Endodermal cell (in vitro differentiated cells): ENCODE results near the gene DDX50. TPM values are rescaled to one million over a fixed set of nuclear protein-coding genes. Genes with fewer than 3 reads are reported as not detected.

Experiments
- DNase-seq: peaks from one replicate; pipeline ENCODE4 v3.0.0-alpha.2; 2017
- H3K27ac ChIP-seq: 2 replicates; pipeline ENCODE4 v1.5.1; 2013; ENCODE audit warnings: mild to moderate bottlenecking, low read depth, low read length, moderate library complexity
- H3K27me3 ChIP-seq: 2 replicates; pipeline ENCODE4 v1.6.1; 2013; ENCODE audit warnings: mild to moderate bottlenecking, low read length, moderate library complexity; ENCODE audit not compliant: insufficient read depth, control insufficient read depth, poor library complexity, severe bottlenecking
- H3K36me3 ChIP-seq: 2 replicates; pipeline ENCODE4 v1.7.0; 2013; ENCODE audit warnings: mild to moderate bottlenecking, low read length, moderate library complexity; ENCODE audit not compliant: control insufficient read depth, insufficient read depth
- H3K4me1 ChIP-seq: one replicate; pipeline ENCODE4 v1.7.0; 2013; ENCODE audit warnings: low read length; ENCODE audit not compliant: control insufficient read depth, insufficient read depth
- H3K4me3 ChIP-seq: 2 replicates; pipeline ENCODE4 v1.5.1; 2013; ENCODE audit warnings: mild to moderate bottlenecking, low read length, moderate library complexity
- H3K9ac ChIP-seq: 2 replicates; pipeline ENCODE4 v1.6.1; 2013; ENCODE audit warnings: mild to moderate bottlenecking, low read length, moderate library complexity; ENCODE audit not compliant: poor library complexity, severe bottlenecking; ENCODE audit errors: extremely low read depth
- H3K9me3 ChIP-seq: 2 replicates; pipeline ENCODE4 v1.6.1; 2013; ENCODE audit warnings: mild to moderate bottlenecking, low read length, moderate library complexity; ENCODE audit not compliant: control insufficient read depth
- H3K27ac Mint-ChIP-seq: 2 replicates; pipeline ENCODE4 v1.8.0; 2020; ENCODE audit warnings: mixed read lengths
- H3K27me3 Mint-ChIP-seq: 2 replicates; pipeline ENCODE4 v1.8.0; 2021; ENCODE audit warnings: mild to moderate bottlenecking, mixed read lengths; ENCODE audit not compliant: insufficient read depth
- H3K36me3 Mint-ChIP-seq: 2 replicates; pipeline ENCODE4 v1.8.0; 2020; ENCODE audit warnings: low read depth, mixed read lengths
- H3K4me1 Mint-ChIP-seq: 2 replicates; pipeline ENCODE4 v1.8.0; 2020; ENCODE audit warnings: mixed read lengths
- H3K4me3 Mint-ChIP-seq: 2 replicates; pipeline ENCODE4 v1.8.0; 2020; ENCODE audit warnings: mild to moderate bottlenecking, moderate library complexity, mixed read lengths
- H3K9me3 Mint-ChIP-seq: 2 replicates; pipeline ENCODE4 v1.8.0; 2020; ENCODE audit warnings: mild to moderate bottlenecking, mixed read lengths
- WGBS, 2 experiments: methylation state at CpG; one replicate each; pipeline versions ENCODE4 v1.1.5 to v1.1.7; 2013; ENCODE audit warnings: missing lambda C conversion rate in 2 of 2, mixed read lengths in 1 of 2; ENCODE audit not compliant: insufficient coverage in 1 of 2, insufficient read length in 1 of 2; 5-methylcytosine and 5-hydroxymethylcytosine counted together
- total RNA-seq, 2 donors: library from RNA; stranded (reverse); fragmentation: NEBNext Ultra II Directional in 1 of 2; extraction: Animal tissue kit (Norgen Biotek cat#: 25700) in 1 of 2; gene quantifications; 2 replicates in 1 of 2; 3 replicates in 1 of 2; pipeline ENCODE4 v1.2.1, GENCODE V29; 2021
- TF ChIP-seq, protein P1 (sequence below): fragments of 200-600 bp; sonication (generic); conservative IDR thresholded peaks from 2 replicates; pipeline ENCODE4 v1.5.0; 2021; ENCODE audit warnings: antibody characterized with exemption, mild to moderate bottlenecking

DDX50 gene
- total RNA-seq, 2 donors from 2014 or later = 38.0 to 46.5 TPM

- no peak for DNase-seq
- H3K4me3 ChIP-seq = no peak overlapping the region
- no peaks in the 10 kb centered on the region for H3K27me3 ChIP-seq
- Mint-ChIP-seq H3K9me3 (no peaks in the 10 kb centered on the region), H3K4me1 (no peaks in the 10 kb centered on the region), H3K27ac (no peak overlapping the region), H3K4me3 (no peak overlapping the region), H3K27me3 (no peaks in the 10 kb centered on the region), H3K36me3 (no peaks in the 10 kb centered on the region)
- 94% methylated on average over 2 of the region's 2 CpGs; no CpG with 5 or more reads in 1 of the 2 experiments for WGBS, 2 experiments
- H3K9me3 ChIP-seq = no peaks in the 10 kb centered on the region
- TF ChIP-seq, protein P1, sequence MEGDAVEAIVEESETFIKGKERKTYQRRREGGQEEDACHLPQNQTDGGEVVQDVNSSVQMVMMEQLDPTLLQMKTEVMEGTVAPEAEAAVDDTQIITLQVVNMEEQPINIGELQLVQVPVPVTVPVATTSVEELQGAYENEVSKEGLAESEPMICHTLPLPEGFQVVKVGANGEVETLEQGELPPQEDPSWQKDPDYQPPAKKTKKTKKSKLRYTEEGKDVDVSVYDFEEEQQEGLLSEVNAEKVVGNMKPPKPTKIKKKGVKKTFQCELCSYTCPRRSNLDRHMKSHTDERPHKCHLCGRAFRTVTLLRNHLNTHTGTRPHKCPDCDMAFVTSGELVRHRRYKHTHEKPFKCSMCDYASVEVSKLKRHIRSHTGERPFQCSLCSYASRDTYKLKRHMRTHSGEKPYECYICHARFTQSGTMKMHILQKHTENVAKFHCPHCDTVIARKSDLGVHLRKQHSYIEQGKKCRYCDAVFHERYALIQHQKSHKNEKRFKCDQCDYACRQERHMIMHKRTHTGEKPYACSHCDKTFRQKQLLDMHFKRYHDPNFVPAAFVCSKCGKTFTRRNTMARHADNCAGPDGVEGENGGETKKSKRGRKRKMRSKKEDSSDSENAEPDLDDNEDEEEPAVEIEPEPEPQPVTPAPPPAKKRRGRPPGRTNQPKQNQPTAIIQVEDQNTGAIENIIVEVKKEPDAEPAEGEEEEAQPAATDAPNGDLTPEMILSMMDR = no peak
- no peak overlapping the region for H3K9ac ChIP-seq
- H3K36me3 ChIP-seq = no peaks in the 10 kb centered on the region
- H3K27ac ChIP-seq = no peak overlapping the region
- H3K4me1 ChIP-seq = no peaks in the 10 kb centered on the region
These were observed 6.1 kb upstream of the DDX50 start for GRCh38 chr10:68895041-68895440.

GRCh38 chr10:68897336-68897741 lies 3.8 kb upstream of the DDX50 start:
- H3K4me1 ChIP-seq = no peaks in the 10 kb centered on the region
- H3K4me1 Mint-ChIP-seq = peaks cover 3% of the 10 kb centered on the region
- H3K27ac Mint-ChIP-seq = no peak overlapping the region
- H3K9me3 ChIP-seq = no peaks in the 10 kb centered on the region
- no peak overlapping the region for H3K4me3 Mint-ChIP-seq
- H3K9ac ChIP-seq = no peak overlapping the region
- H3K27me3 ChIP-seq = no peaks in the 10 kb centered on the region
- H3K4me3 ChIP-seq = no peak overlapping the region
- no peak overlapping the region for H3K27ac ChIP-seq
- 50 to 65% methylated on average over 2 to 3 of the region's 3 CpGs for WGBS, 2 experiments
- DNase-seq = peak; percentile 84
- no peaks in the 10 kb centered on the region for H3K36me3 ChIP-seq
- no peaks in the 10 kb centered on the region for H3K27me3 Mint-ChIP-seq
- no peaks in the 10 kb centered on the region for H3K9me3 Mint-ChIP-seq
- TF ChIP-seq, protein P1 = peak; percentile 84
- peaks cover under 1% of the 10 kb centered on the region for H3K36me3 Mint-ChIP-seq

DNA sequence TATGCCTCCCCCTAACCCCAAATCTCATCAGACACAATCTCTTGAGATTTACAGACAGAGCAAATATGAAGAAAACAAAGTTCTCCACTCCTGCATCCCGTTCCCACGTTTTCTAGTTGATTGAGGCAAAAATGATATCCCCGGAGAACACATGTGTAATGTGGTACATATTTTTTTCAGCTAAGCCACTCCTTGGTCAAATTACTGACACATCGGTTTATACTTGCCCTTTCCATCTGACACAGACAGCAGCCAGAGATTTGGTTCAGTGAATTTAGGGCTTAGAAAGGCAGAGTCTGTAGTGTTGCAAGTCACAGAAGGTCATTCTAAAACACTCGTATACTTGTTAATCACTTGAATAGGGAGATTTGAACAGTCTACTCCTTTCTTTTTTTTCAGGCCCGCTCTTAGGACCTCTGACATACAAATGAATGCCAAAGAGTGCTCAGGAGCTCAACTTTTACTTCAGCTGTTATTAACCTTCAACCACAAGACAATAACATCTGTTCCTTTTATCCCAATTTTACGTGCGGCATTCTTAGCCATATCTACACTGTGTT lies 1.8 kb upstream of the DDX50 start:
- Mint-ChIP-seq H3K27me3 (no peaks in the 10 kb centered on the region), H3K4me3 (no peak overlapping the region), H3K4me1 (peaks cover 11% of the 10 kb centered on the region), H3K9me3 (no peaks in the 10 kb centered on the region), H3K27ac (no peak overlapping the region), H3K36me3 (peaks cover 4% of the 10 kb centered on the region)
- Histone ChIP-seq H3K36me3 (peaks cover 4% of the 10 kb centered on the region), H3K9me3 (no peaks in the 10 kb centered on the region), H3K9ac (no peak overlapping the region), H3K4me1 (no peaks in the 10 kb centered on the region), H3K27me3 (no peaks in the 10 kb centered on the region), H3K4me3 (no peak overlapping the region), H3K27ac (no peak overlapping the region)
- no peak for DNase-seq
- TF ChIP-seq, protein P1 = no peak
- 94 to 95% methylated on average over 5 to 8 of the region's 8 CpGs for WGBS, 2 experiments
